Measurements from ENCODE around the gene KCNIP4.

- TF ChIP-seq CTCF (IDR thresholded peaks at IDR 0.05) (no peak), POLR2A (IDR thresholded peaks at IDR 0.05) (no peak)
Measured at GRCh38 chr4:21192367-21192766, 756.2 kb downstream of the KCNIP4 start.
